ENCODE data around the gene GALNT13.
A peak's percentile ranks its signal among the peaks of the same experiment; 100 is the strongest.

The GALNT13 gene

GRCh38 chr2:154231021-154231420 lies 359.3 kb downstream of the GALNT13 start:
- no peak for DNase-seq

- no peak for DNase-seq
Measured at GRCh38 chr2:154233231-154233630, 361.5 kb downstream of the GALNT13 start.

GRCh38 chr2:154238252-154238651 lies 366.5 kb downstream of the GALNT13 start:
- DNase-seq, result no peak

- DNase-seq, result no peak
Measured at GRCh38 chr2:154240316-154240715, 368.6 kb downstream of the GALNT13 start.

- peak; percentile 55 for DNase-seq
Measured at GRCh38 chr2:154240921-154241379, 369.2 kb downstream of the GALNT13 start.

GRCh38 chr2:154242687-154243086 lies 371.0 kb downstream of the GALNT13 start:
- DNase-seq, result no peak

- DNase-seq, result no peak
Measured at GRCh38 chr2:154243685-154244084, 372.0 kb downstream of the GALNT13 start.

- DNase-seq, result no peak
Measured at GRCh38 chr2:154244932-154245331, 373.2 kb downstream of the GALNT13 start.

GRCh38 chr2:154247503-154247902 lies 375.8 kb downstream of the GALNT13 start:
- no peak for DNase-seq

GRCh38 chr2:154256136-154256535 lies 384.4 kb downstream of the GALNT13 start:
- no peak for DNase-seq

- DNase-seq, result no peak
Measured at GRCh38 chr2:154259030-154259429, 387.3 kb downstream of the GALNT13 start.

GRCh38 chr2:154261473-154262027 lies 389.8 kb downstream of the GALNT13 start:
- DNase-seq, result no peak

GRCh38 chr2:154263206-154263605 lies 391.5 kb downstream of the GALNT13 start:
- no peak for DNase-seq

GRCh38 chr2:154264024-154264423 lies 392.3 kb downstream of the GALNT13 start:
- no peak for DNase-seq

- DNase-seq, result no peak
Measured at GRCh38 chr2:154267983-154268382, 396.3 kb downstream of the GALNT13 start.

- DNase-seq, result no peak
Measured at GRCh38 chr2:154280543-154280942, 408.8 kb downstream of the GALNT13 start.

- no peak for DNase-seq
Measured at GRCh38 chr2:154289870-154290269, 418.1 kb downstream of the GALNT13 start.

GRCh38 chr2:154291511-154291910 lies 419.8 kb downstream of the GALNT13 start:
- DNase-seq, result no peak

- no peak for DNase-seq
Measured at GRCh38 chr2:154291927-154292326, 420.2 kb downstream of the GALNT13 start.

GRCh38 chr2:154293864-154294263 lies 422.1 kb downstream of the GALNT13 start:
- no peak for DNase-seq

- DNase-seq, result peak; percentile 71
Measured at GRCh38 chr2:154306266-154306970, 434.7 kb downstream of the GALNT13 start.

GRCh38 chr2:154307007-154307406 lies 435.3 kb downstream of the GALNT13 start:
- no peak for DNase-seq

GRCh38 chr2:154324601-154325000 lies 452.9 kb downstream of the GALNT13 start:
- no peak for DNase-seq

- no peak for DNase-seq
Measured at GRCh38 chr2:154329510-154329909, 457.8 kb downstream of the GALNT13 start.

- no peak for DNase-seq
Measured at GRCh38 chr2:154331784-154332183, 460.1 kb downstream of the GALNT13 start.
